ENCODE measurements around the gene PRRT1B.
"Not testable (repeated sequence)": the region's sequence is repeated elsewhere in the genome, so short reads cannot be mapped to it uniquely, and the experiment has no call there.

Gene PRRT1B

DNA sequence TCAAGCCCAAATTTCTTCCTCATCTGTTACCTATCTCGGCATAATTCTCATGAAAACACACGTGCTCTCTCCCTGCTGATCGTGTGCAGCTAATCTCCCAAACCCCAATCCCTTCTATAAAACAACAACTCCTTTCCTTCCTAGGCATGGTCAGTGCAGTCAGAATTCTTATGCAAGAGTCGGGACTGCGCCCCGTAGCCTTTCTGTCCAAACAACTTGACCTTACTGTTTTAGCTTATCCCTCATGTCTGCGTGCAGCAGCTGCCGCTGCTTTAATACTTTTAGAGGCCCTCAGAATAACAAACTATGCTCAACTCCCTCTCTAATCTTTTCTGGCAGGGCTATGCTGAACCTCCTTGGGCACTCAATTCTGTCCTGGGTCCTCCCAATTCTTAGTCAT lies 5.1 kb downstream of the PRRT1B start:
- not testable (repeated sequence) for DNase-seq (ENCODE audit: low spot score)

- DNase-seq (ENCODE audit: low spot score) = no peak
Observed at GRCh38 chr9:131552030-131552429, 6.7 kb downstream of the PRRT1B start.

GRCh38 chr9:131554087-131554842 lies 8.9 kb downstream of the PRRT1B start:
- DNase-seq (ENCODE audit: low spot score) = no peak

GRCh38 chr9:131554843-131555351 lies 9.6 kb downstream of the PRRT1B start:
- DNase-seq (ENCODE audit: low spot score) = no peak

GRCh38 chr9:131555841-131556673 lies 10.7 kb downstream of the PRRT1B start:
- DNase-seq (ENCODE audit: low spot score) = no peak

DNA sequence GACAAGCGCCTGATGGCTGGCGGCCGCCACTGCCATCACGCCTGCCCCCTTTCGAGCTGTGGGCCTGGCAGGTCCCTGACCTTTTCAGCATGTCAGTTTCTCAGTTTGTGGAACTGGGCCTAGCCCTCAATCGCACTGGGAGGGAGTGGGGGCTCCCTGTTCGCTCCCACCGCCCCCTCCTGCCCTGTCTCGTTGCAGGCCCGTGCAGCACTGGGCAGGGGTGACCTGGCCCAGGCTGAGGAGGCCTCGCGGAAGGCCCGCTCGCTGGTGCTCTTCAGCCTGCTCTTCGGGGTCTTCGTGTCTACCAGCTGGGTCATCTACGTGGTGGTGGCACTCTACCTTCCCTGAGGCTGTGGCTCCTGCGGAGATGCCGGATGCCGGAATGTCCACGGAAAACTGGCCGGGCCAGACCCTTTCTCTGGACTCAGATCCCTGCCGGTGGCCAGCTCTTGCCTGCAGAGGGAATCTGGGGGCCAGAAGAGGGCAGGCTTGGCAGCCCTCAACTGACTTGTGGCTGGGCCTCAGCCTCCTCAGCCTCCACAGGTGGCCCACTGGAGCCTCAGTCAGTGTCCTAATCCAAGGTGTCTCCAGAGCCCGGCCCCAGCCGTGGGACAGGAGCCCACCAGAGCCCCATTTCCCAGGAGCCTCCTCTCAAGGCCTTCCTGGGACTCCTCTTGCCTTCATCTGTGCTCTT lies 12.7 kb downstream of the PRRT1B start:
- DNase-seq (ENCODE audit: low spot score) = no peak

- DNase-seq (ENCODE audit: low spot score) = no peak
Observed at GRCh38 chr9:131559421-131560000, 14.2 kb downstream of the PRRT1B start.

GRCh38 chr9:131562032-131562959 lies 17.0 kb downstream of the PRRT1B start:
- DNase-seq (ENCODE audit: low spot score) = no peak

- DNase-seq (ENCODE audit: low spot score) = no peak
Observed at GRCh38 chr9:131565369-131565768, 20.0 kb downstream of the PRRT1B start.

- no peak for DNase-seq (ENCODE audit: low spot score)
Observed at GRCh38 chr9:131566158-131566557, 20.8 kb downstream of the PRRT1B start.

GRCh38 chr9:131567910-131568309 lies 22.6 kb downstream of the PRRT1B start:
- DNase-seq (ENCODE audit: low spot score) = no peak

DNA sequence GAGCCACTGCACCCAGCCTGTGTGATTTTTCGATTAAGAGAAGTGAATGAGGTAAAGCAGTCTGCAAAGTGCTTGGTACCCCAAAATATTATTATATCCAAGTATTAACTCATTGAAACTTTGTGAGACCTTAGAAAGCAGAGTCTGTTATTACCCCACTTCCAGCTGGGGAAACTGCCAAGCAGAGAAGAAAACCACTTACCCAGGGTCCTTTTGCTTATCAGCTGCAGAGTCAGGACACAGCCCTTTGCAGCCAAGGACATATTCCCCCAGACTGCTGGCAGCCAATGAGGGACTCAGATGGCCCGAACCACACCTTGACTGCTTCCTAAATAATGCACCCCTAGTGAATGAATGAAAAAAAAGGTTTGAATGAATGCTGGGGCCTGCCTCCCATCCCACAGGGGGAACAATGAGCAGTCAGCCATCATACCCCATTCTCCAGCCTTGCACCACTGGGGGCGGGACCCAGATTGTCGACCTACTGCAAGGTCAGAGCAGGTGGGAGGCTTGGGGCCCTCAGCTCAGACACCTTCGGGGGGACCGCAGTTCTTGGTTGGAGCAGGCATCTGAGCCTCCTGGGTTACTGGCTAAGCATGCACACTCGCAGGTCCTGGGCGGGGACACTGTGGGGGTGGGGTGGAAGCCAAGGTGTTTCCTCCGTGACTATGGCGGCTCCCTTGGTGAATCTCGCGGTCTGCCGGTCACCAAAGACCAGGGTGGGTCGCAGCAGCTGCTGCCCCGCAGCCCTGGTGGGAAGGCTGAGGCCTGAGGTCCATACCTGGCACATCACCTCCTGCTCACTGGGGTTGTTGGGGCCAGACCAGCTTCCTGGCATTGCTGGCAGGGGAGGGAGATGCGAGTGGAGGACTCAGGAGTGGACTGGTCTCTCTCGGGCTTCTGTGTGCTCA lies 29.7 kb downstream of the PRRT1B start:
- DNase-seq (ENCODE audit: low spot score) = no peak

DNA sequence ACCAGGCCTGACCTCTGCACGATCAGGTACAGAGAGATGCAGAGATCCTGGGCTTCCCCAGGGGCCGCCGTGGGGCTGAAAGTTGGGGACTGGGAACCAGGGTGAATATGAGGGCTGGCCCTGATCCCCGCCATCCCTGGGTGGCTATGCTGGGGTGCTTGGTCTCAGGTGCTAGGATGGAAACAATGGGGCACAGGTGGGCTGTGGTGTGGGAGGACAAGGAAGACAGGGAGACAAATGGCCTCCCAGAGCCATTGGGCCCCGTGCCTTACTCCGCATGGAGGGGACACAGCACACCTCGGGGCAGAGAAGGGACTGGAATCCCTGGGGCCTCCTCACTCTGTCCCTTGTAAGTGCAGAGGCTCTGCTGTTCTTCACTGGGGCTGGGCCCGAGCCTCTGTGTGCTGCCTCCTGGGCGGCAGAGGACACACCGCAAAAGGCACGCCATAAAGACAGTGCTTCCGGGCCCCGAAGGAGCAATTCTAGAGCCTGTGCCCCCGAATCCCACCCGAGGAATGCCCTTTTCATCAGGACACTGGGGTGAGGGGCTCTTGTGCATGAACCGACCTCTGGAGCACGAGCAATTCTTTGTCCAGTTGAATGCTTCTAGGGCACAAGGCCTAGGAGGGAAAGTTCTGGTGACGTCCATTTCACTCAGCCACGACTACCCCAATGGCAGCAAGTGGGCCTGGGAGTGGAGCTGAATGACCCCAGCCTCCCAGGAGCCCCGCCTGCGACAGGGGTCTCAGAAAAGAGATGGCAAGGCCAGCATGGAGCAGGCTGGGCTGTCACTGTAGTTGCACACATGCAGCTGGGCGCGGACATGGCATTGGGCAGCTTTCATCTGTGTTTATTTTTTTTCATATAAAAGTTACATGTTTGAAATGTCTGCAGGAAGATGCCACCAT lies 30.9 kb downstream of the PRRT1B start:
- DNase-seq (ENCODE audit: low spot score) = no peak

DNA sequence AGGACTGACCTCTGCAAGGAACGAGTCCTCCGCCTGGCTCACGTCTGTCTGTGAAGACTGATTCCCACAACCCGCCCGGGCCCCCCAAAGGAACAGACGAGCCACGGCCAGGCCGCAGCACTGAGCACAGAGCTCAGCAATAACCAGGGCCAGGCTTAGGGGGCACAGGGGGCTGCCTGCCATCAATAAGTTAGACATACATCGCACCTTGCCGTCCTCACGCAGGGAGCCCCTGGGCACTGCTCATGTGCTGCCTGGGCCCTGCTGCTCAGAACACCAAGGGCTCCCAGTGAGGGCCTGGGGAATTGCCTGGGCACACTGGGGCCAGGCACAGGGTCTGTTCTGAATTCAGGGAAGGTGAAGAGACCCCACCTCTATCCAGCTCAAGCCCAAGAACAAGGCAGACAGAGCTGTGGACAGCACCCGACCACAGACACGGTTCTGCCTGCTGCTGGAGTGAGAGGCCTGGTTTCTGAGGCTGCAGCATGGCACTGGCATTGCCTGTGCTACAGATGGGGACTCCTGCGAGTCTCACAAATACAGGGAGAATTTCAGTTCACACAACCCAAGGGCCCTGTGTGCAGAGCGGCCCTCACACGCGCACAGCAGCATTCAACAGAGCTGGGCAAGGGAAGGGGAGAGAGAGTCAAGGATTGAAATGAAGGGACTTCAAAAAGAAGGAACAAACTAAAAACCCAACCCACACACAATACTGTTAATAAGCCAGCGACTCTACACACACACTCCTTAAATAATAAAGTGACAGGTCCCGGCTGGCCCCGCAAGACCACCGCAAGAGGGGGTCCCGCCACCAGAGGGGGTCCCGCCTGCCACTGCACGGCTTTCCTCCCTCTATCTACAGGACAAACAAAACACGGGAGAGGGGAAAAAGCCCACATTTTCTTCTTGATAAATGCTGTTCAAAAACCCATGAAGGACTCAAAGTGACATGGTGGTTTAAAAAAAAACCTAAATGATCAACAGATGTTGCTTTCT lies 32.0 kb downstream of the PRRT1B start:
- no peak for DNase-seq (ENCODE audit: low spot score)

DNA sequence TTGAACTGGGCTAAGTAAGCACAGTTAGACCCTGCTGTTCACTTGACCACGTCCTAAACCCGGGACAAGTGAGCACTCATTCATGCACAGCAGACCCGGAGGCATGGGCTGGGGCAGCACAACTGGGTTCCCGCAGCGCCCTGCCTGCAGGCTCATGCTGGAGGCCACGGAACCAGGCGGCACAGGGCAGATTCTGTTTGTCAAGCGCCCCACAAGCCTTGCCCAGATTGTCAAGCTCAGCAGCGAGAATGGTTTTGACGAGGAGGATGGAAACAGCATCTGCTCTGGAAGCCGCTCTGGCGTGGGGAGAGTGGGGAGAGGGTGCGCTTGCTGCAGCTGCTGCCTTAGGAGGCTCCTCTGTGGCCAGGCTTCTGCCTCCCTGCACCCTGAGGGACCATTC lies 32.7 kb downstream of the PRRT1B start:
- no peak for DNase-seq (ENCODE audit: low spot score)

GRCh38 chr9:131578731-131579504 lies 33.6 kb downstream of the PRRT1B start:
- peak; percentile 39 for DNase-seq (ENCODE audit: low spot score)

DNA sequence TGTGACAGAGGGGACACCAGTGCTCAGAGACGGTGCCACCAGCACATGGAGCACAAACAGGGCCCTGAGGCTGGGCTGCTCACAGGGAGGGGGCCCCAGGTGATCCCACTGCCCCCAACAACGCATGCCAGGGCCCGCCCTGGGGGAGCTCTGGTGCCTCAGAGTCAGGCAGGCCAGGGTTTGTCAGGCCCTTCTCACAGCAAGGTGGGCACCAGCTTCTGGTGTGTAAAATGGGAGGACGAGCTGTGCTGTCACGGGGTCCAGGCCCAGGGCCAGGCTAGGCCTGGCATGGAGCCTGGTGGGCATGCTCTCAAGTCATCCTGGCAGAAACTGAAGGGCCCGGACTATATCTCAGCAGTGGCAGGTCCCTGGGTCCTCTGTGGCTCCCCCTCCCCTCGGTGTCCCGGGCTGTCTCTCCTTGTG lies 34.5 kb downstream of the PRRT1B start:
- no peak for DNase-seq (ENCODE audit: low spot score)

All from CD4-positive, alpha-beta T cell treated with Interleukin-15 for 4 hours (primary cell).